Ishikawa (cell line): ENCODE data around the gene VRK3.
A peak's percentile ranks its signal among the peaks of the same experiment; 100 is the strongest.

ENCODE experiments used
- CEBPB ChIP-seq: IDR thresholded peaks from 2 replicates; pipeline ENCODE4 v1.6.1; 2012
- CREB1 ChIP-seq: IDR thresholded peaks from 2 replicates; pipeline ENCODE4 v1.6.1; 2012; ENCODE audit warnings: low read depth
- EGR1 ChIP-seq: IDR thresholded peaks from 2 replicates; pipeline ENCODE4 v1.6.1; 2012
- EP300 ChIP-seq: IDR thresholded peaks from 2 replicates; pipeline ENCODE4 v1.6.1; 2012; ENCODE audit warnings: borderline replicate concordance
- NFIC ChIP-seq: IDR thresholded peaks from 2 replicates; pipeline ENCODE4 v1.6.1; 2012
- RAD21 ChIP-seq: IDR thresholded peaks from 2 replicates; pipeline ENCODE4 v1.6.1; 2012; ENCODE audit warnings: low read depth
- TAF1 ChIP-seq: IDR thresholded peaks from 2 replicates; pipeline ENCODE4 v1.6.1; 2012; ENCODE audit warnings: low read depth, mild to moderate bottlenecking
- TCF12 ChIP-seq: IDR thresholded peaks from 2 replicates; pipeline ENCODE4 v1.6.1; 2012; ENCODE audit warnings: low read depth
- TEAD4 ChIP-seq: IDR thresholded peaks from 2 replicates; pipeline ENCODE4 v1.6.1; 2012
- YY1 ChIP-seq: IDR thresholded peaks from 2 replicates; pipeline ENCODE4 v1.6.1; 2012; ENCODE audit warnings: low read depth
- ZBTB7A ChIP-seq: IDR thresholded peaks from 2 replicates; pipeline ENCODE4 v1.6.1; 2012; ENCODE audit warnings: low read depth
- TF ChIP-seq, protein P1 (sequence below): IDR thresholded peaks from 2 replicates; pipeline ENCODE4 v1.6.1; 2012
- TF ChIP-seq, protein P2 (sequence below): IDR thresholded peaks from 2 replicates; pipeline ENCODE4 v1.6.1; 2012; ENCODE audit warnings: low read depth, mild to moderate bottlenecking

DNA sequence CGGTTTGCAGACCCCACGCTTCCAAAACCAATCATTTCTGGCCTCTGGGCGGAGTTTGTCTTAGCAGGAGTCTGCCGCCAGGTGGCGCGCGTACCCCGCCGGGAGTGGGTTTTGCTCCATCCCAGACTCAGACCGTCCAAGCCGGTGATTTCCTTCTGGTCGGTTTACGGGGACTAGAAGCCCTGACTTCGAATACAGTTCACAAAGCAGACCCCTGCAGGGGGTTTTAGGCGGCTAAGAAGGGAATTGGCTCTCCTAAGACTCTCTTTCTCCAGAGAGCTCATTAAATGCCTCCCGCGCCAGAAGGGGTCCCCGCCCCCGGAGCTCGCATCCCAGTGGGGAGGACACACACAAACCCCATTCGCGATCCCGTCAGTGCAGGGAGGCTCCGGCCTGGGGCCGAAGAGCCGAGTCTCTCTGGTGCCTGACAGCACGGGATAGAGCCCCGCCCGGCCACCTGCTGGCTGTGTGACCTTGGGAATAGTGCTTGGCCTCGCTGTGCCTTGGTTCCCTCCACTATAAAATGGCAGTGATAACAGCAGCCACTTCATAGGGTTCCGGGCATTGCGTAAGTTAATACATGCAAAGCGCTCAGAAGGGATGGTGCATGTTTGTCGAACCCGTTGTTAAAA lies 87.3 kb downstream of the VRK3 start:
- TF ChIP-seq, protein P1, sequence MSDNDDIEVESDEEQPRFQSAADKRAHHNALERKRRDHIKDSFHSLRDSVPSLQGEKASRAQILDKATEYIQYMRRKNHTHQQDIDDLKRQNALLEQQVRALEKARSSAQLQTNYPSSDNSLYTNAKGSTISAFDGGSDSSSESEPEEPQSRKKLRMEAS: no peak
- no peak for TF ChIP-seq ZBTB7A
- TF ChIP-seq YY1: no peak
- TF ChIP-seq TAF1: no peak; the same call in 1 of the 2 replicates
- peak; percentile 97 for TF ChIP-seq RAD21
- TF ChIP-seq, protein P2, sequence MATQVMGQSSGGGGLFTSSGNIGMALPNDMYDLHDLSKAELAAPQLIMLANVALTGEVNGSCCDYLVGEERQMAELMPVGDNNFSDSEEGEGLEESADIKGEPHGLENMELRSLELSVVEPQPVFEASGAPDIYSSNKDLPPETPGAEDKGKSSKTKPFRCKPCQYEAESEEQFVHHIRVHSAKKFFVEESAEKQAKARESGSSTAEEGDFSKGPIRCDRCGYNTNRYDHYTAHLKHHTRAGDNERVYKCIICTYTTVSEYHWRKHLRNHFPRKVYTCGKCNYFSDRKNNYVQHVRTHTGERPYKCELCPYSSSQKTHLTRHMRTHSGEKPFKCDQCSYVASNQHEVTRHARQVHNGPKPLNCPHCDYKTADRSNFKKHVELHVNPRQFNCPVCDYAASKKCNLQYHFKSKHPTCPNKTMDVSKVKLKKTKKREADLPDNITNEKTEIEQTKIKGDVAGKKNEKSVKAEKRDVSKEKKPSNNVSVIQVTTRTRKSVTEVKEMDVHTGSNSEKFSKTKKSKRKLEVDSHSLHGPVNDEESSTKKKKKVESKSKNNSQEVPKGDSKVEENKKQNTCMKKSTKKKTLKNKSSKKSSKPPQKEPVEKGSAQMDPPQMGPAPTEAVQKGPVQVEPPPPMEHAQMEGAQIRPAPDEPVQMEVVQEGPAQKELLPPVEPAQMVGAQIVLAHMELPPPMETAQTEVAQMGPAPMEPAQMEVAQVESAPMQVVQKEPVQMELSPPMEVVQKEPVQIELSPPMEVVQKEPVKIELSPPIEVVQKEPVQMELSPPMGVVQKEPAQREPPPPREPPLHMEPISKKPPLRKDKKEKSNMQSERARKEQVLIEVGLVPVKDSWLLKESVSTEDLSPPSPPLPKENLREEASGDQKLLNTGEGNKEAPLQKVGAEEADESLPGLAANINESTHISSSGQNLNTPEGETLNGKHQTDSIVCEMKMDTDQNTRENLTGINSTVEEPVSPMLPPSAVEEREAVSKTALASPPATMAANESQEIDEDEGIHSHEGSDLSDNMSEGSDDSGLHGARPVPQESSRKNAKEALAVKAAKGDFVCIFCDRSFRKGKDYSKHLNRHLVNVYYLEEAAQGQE: no peak
- peak; percentile 28; the same call in 1 of the 2 replicates for TF ChIP-seq TCF12
- no peak for TF ChIP-seq TEAD4
- TF ChIP-seq CREB1: no peak
- no peak for TF ChIP-seq EGR1
- no peak for TF ChIP-seq EP300
- TF ChIP-seq CEBPB: no peak
- TF ChIP-seq NFIC: no peak
